HepG2 (cell line): ENCODE results near the gene KLHL7. TPM values are rescaled to one million over a fixed set of nuclear protein-coding genes. Genes with fewer than 3 reads are reported as not detected.

Experiments
- AGO2 ChIP-seq: fragments of 200-400 bp; formaldehyde crosslinking; optimal IDR thresholded peaks from 2 replicates; pipeline ENCODE3; 2017; ENCODE audit warnings: mild to moderate bottlenecking, low read depth, low read length, moderate library complexity
- CBX5 ChIP-seq: sonication (generic); formaldehyde crosslinking; IDR thresholded peaks from 2 replicates; pipeline ENCODE4 v1.4.0; 2020; ENCODE audit warnings: missing genetic modification reagents, borderline replicate concordance
- CEBPB ChIP-seq: IDR thresholded peaks from 2 replicates; pipeline ENCODE4 v1.6.1; 2011; ENCODE audit warnings: low read depth, low read length, improper control_type of control experiment, borderline replicate concordance
- DNMT3B ChIP-seq: conservative IDR thresholded peaks from 2 replicates; pipeline ENCODE4 v1.6.1; 2016; ENCODE audit warnings: missing biosample characterization, control low read depth
- HMG20A ChIP-seq: IDR thresholded peaks from 2 replicates; pipeline ENCODE4 v1.6.1; 2016; ENCODE audit warnings: borderline replicate concordance
- IKZF4 ChIP-seq: sonication (generic); formaldehyde crosslinking; IDR thresholded peaks from 2 replicates; pipeline ENCODE4 v1.5.1; 2020; ENCODE audit warnings: borderline replicate concordance, mild to moderate bottlenecking, low read depth, missing genetic modification reagents; ENCODE audit errors: not compliant biosample characterization
- JUND ChIP-seq: sonication (generic); formaldehyde crosslinking; IDR thresholded peaks from 2 replicates; pipeline ENCODE4 v1.8.0; 2022; ENCODE audit warnings: mild to moderate bottlenecking, missing genetic modification reagents
- KAT7 ChIP-seq: IDR thresholded peaks from 2 replicates; pipeline ENCODE4 v1.6.1; 2018; ENCODE audit warnings: borderline replicate concordance, missing compliant biosample characterization
- KAT8 ChIP-seq: IDR thresholded peaks from 2 replicates; pipeline ENCODE4 v1.6.1; 2016; ENCODE audit warnings: missing genetic modification reagents, missing compliant biosample characterization
- KLF13 ChIP-seq: sonication (generic); formaldehyde crosslinking; IDR thresholded peaks from 2 replicates; pipeline ENCODE4 v1.4.0; 2020; ENCODE audit warnings: mild to moderate bottlenecking, missing genetic modification reagents
- MBNL3 ChIP-seq: fragments of 250-450 bp; sonication (Bioruptor Pico); conservative IDR thresholded peaks from 2 replicates; pipeline ENCODE4 v1.8.0; 2022; ENCODE audit warnings: mild to moderate bottlenecking, inconsistent platforms
- REXO4 ChIP-seq: sonication (generic); formaldehyde crosslinking; IDR thresholded peaks from 2 replicates; pipeline ENCODE4 v1.8.0; 2022; ENCODE audit warnings: missing genetic modification reagents, mild to moderate bottlenecking, borderline replicate concordance
- SOX6 ChIP-seq, 2 experiments: fragments of 450-650 bp in 1 of 2; sonication (generic) in 1 of 2; formaldehyde crosslinking in 1 of 2; IDR thresholded peaks; 2 replicates each; pipeline versions ENCODE4 v1.4.0 to v1.6.1; 2017 to 2020; ENCODE audit warnings: antibody characterized with exemption in 1 of 2, mild to moderate bottlenecking in 1 of 2, missing genetic modification reagents in 1 of 2
- SRY ChIP-seq: sonication (generic); formaldehyde crosslinking; IDR thresholded peaks from 2 replicates; pipeline ENCODE4 v1.8.0; 2022; ENCODE audit warnings: mild to moderate bottlenecking, missing genetic modification reagents
- TBP ChIP-seq: sonication (generic); formaldehyde crosslinking; IDR thresholded peaks from 2 replicates; pipeline ENCODE4 v1.5.0; 2020; ENCODE audit warnings: missing genetic modification reagents
- TOE1 ChIP-seq: sonication (generic); formaldehyde crosslinking; IDR thresholded peaks from 2 replicates; pipeline ENCODE4 v1.4.0; 2020; ENCODE audit warnings: mild to moderate bottlenecking, missing genetic modification reagents
- ZBTB3 ChIP-seq: sonication (generic); formaldehyde crosslinking; IDR thresholded peaks from 2 replicates; pipeline ENCODE4 v1.4.0; 2020; ENCODE audit warnings: low read depth, mild to moderate bottlenecking, moderate library complexity, missing genetic modification reagents, borderline replicate concordance
- ZBTB37 ChIP-seq: sonication (generic); formaldehyde crosslinking; IDR thresholded peaks from 2 replicates; pipeline ENCODE4 v1.4.0; 2020; ENCODE audit warnings: mild to moderate bottlenecking, missing genetic modification reagents
- ZBTB8A ChIP-seq: sonication (generic); formaldehyde crosslinking; IDR thresholded peaks from 2 replicates; pipeline ENCODE4 v1.4.0; 2020; ENCODE audit warnings: mild to moderate bottlenecking, low read depth, missing genetic modification reagents, borderline replicate concordance
- ZHX1 ChIP-seq: sonication (generic); formaldehyde crosslinking; IDR thresholded peaks from 2 replicates; pipeline ENCODE4 v1.8.1; 2022; ENCODE audit warnings: low read depth, mild to moderate bottlenecking, missing genetic modification reagents
- ZIK1 ChIP-seq: sonication (generic); formaldehyde crosslinking; IDR thresholded peaks from 2 replicates; pipeline ENCODE4 v1.5.0; 2020; ENCODE audit warnings: mild to moderate bottlenecking, low read depth, missing genetic modification reagents, borderline replicate concordance
- ZNF513 ChIP-seq: sonication (generic); formaldehyde crosslinking; conservative IDR thresholded peaks from 2 replicates; pipeline ENCODE4 v1.5.0; 2020; ENCODE audit warnings: missing genetic modification reagents
- ZNF629 ChIP-seq: sonication (generic); formaldehyde crosslinking; conservative IDR thresholded peaks from 2 replicates; pipeline ENCODE4 v1.5.0; 2020; ENCODE audit warnings: missing genetic modification reagents
- ZNF670 ChIP-seq: sonication (generic); formaldehyde crosslinking; IDR thresholded peaks from 2 replicates; pipeline ENCODE4 v1.8.0; 2022; ENCODE audit warnings: mild to moderate bottlenecking, missing genetic modification reagents, borderline replicate concordance
- polyA plus RNA-seq, 8 experiments: library from polyadenylated mRNA; depleted of rRNA in 3 of 8; stranded (reverse) in 7 of 8; unstranded in 1 of 8; fragments of >200 nt; fragmentation: Illumina TruSeq in 4 of 8; extraction: Trizol in 4 of 8; gene quantifications; 2 replicates each; pipeline versions ENCODE4 v1.2.1 to v1.2.3, GENCODE V29; 2011 to 2016; ENCODE audit warnings: low read depth in 4 of 8, missing spikeins in 1 of 8, mixed read lengths in 1 of 8; ENCODE audit not compliant: insufficient read depth in 1 of 8
- total RNA-seq, 5 experiments: library from RNA; depleted of rRNA; stranded (reverse); fragments of >200 nt; fragmentation: Illumina TruSeq; extraction: Trizol; gene quantifications; 2 replicates each; pipeline ENCODE4 v1.2.3, GENCODE V29; 2016; ENCODE audit warnings: low read depth in 1 of 5

Gene KLHL7
- total and polyA plus RNA-seq, 2 of the 13 experiments (the other 11 are each of a cell fraction or from before 2014, with no cell fraction given): 16.2 to 34.4 TPM

GRCh38 chr7:23181684-23182553, 76.3 kb downstream of the KLHL7 start, which contains the start of gene NUP42 (continued):
- TF ChIP-seq ZBTB8A (CRISPR knock-in tag) (peak; percentile 99), ZNF513 (CRISPR knock-in tag) (no peak), KAT7 (peak; percentile 90), DNMT3B (CRISPR knock-in tag) (0 out of 2 replicates have a peak, but pooled peaks have one; percentile 15), ZNF629 (CRISPR knock-in tag) (no peak), SRY (CRISPR knock-in tag) (no peak), IKZF4 (peak; percentile 46), ZBTB3 (CRISPR knock-in tag) (peak; percentile 93), REXO4 (CRISPR knock-in tag) (no peak), HMG20A (no peak), ZBTB37 (no peak), TBP (CRISPR knock-in tag) (no peak), SOX6 (IDR thresholded peaks at IDR 0.05) (no peak), SOX6 (CRISPR knock-in tag; IDR thresholded peaks at IDR 0.05) (peak; percentile 45), ZIK1 (no peak), KAT8 (CRISPR knock-in tag) (peak; percentile 98), AGO2 (peak; percentile 72), MBNL3 (CRISPR knock-in tag) (no peak), ZHX1 (CRISPR knock-in tag) (peak; percentile 70; the same call in 1 of the 2 replicates), KLF13 (peak; percentile 83), CEBPB (0 out of 2 replicates have a peak, but pooled peaks have one; percentile 38), ZNF670 (peak; percentile 41; the same call in 1 of the 2 replicates), CBX5 (CRISPR knock-in tag) (peak; percentile 75; the same call in 1 of the 2 replicates), TOE1 (peak; percentile 43; the same call in 1 of the 2 replicates), JUND (CRISPR knock-in tag) (peak; percentile 63; the same call in 1 of the 2 replicates)
